HEK293T (cell line): ENCODE measurements around the gene TRIM67.

ENCODE experiments used
- CTCF ChIA-PET: fragments of 350-600 bp; formaldehyde crosslinking; extraction: SDS; loops from one replicate; lab custom pipeline; 2021; ENCODE audit warnings: antibody characterized with exemption, inconsistent platforms; lab: Yijun Ruan, JAX
- POLR2A ChIA-PET: fragments of 350-600 bp; formaldehyde crosslinking; extraction: SDS; loops from one replicate; lab custom pipeline; 2020; ENCODE audit warnings: antibody characterized with exemption, inconsistent platforms; lab: Yijun Ruan, JAX
- DNase-seq: peaks from one replicate; pipeline ENCODE4 v3.0.0; 2012; ENCODE audit warnings: mixed read lengths; ENCODE audit errors: extremely low spot score
- ARNT ChIP-seq: fragments of 450-650 bp; IDR thresholded peaks from 2 replicates; pipeline ENCODE4 v1.6.1; 2017; ENCODE audit warnings: mild to moderate bottlenecking
- BHLHE40 ChIP-seq: fragments of 450-650 bp; IDR thresholded peaks from 2 replicates; pipeline ENCODE4 v1.6.1; 2016; ENCODE audit warnings: mild to moderate bottlenecking, moderate library complexity, borderline replicate concordance
- CTBP1 ChIP-seq: fragments of 450-650 bp; IDR thresholded peaks from 2 replicates; pipeline ENCODE4 v1.6.1; 2016; ENCODE audit warnings: borderline replicate concordance
- ELF4 ChIP-seq: fragments of 450-650 bp; IDR thresholded peaks from 2 replicates; pipeline ENCODE4 v1.6.1; 2017; ENCODE audit warnings: antibody characterized with exemption
- FOXA1 ChIP-seq: fragments of 450-650 bp; IDR thresholded peaks from 2 replicates; pipeline ENCODE4 v1.6.1; 2016; ENCODE audit warnings: mild to moderate bottlenecking
- FOXK2 ChIP-seq: fragments of 450-650 bp; IDR thresholded peaks from 2 replicates; pipeline ENCODE4 v1.6.1; 2016; ENCODE audit warnings: mild to moderate bottlenecking
- FOXM1 ChIP-seq: fragments of 450-650 bp; IDR thresholded peaks from 2 replicates; pipeline ENCODE4 v1.6.1; 2017; ENCODE audit warnings: mild to moderate bottlenecking, borderline replicate concordance
- HDGF ChIP-seq: fragments of 450-650 bp; IDR thresholded peaks from 2 replicates; pipeline ENCODE4 v1.6.1; 2017; ENCODE audit warnings: antibody characterized with exemption, borderline replicate concordance
- L3MBTL2 ChIP-seq: fragments of 450-650 bp; conservative IDR thresholded peaks from 2 replicates; pipeline ENCODE4 v1.6.1; 2016; ENCODE audit warnings: mild to moderate bottlenecking
- LEF1 ChIP-seq: fragments of 450-650 bp; IDR thresholded peaks from 2 replicates; pipeline ENCODE4 v1.6.1; 2017; ENCODE audit warnings: mild to moderate bottlenecking, borderline replicate concordance
- NFRKB ChIP-seq: fragments of 450-650 bp; IDR thresholded peaks from 2 replicates; pipeline ENCODE4 v1.6.1; 2016; ENCODE audit warnings: mild to moderate bottlenecking, moderate library complexity
- PKNOX1 ChIP-seq: fragments of 450-650 bp; IDR thresholded peaks from 2 replicates; pipeline ENCODE4 v1.6.1; 2016
- SP1 ChIP-seq: fragments of 450-650 bp; IDR thresholded peaks from 2 replicates; pipeline ENCODE4 v1.6.1; 2017
- SUZ12 ChIP-seq: fragments of 450-650 bp; IDR thresholded peaks from 2 replicates; pipeline ENCODE4 v1.6.1; 2016; ENCODE audit warnings: mild to moderate bottlenecking
- TARDBP ChIP-seq: fragments of 450-650 bp; IDR thresholded peaks from 2 replicates; pipeline ENCODE4 v1.6.1; 2016
- ZNF384 ChIP-seq: fragments of 450-650 bp; IDR thresholded peaks from 2 replicates; pipeline ENCODE4 v1.6.1; 2016

The TRIM67 gene

DNA sequence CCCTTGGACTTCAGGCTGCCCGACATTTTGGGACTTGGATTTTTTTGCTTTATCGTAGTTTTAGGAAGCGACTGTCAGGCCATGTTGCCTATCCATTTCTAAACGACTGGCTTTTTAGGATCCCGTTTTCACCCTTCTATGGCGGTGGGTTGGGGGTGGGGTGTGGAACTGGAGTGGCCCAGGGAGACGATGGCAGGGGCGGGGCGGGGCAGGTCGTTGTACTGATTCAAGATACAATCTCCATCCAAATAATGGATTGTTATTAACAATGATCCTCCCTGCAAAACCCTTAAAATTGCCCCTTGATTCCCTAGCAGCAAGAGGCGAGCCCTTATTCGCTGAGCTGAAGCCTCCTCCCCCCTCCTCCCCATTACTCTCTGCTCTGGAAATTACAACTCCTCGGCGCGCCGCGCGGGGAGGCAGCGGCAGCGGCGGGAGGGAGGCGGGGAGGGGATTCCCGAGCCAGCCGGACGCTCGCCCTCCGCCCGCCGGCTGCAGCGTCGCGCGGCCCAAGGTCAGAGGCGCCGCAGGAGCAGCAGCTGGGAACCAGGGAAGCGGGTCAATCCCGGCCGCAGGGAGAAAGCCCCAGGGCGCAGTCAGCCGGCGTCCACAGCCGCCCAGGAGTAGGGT lies at the start of gene TRIM67:
TRIM67 (plus strand) TSS at position 392 of the 630 bp plus-strand sequence. CDS start 912 bp downstream, outside the sequence.
- no peak for TF ChIP-seq BHLHE40
- TF ChIP-seq PKNOX1 = no peak
- no peak for TF ChIP-seq FOXK2
- TF ChIP-seq NFRKB = no peak
- TF ChIP-seq HDGF = no peak
- TF ChIP-seq L3MBTL2 = no peak
- no peak for TF ChIP-seq ZNF384
- no peak for TF ChIP-seq SUZ12
- TF ChIP-seq FOXM1 = no peak
- TF ChIP-seq LEF1 = no peak
- TF ChIP-seq ARNT = no peak
- no peak for TF ChIP-seq SP1
- TF ChIP-seq CTBP1 = no peak
- no peak for TF ChIP-seq TARDBP
- no peak for TF ChIP-seq FOXA1
- POLR2A ChIA-PET = interaction anchor here (1.0 kb wide), 1 partner anchor 16 kb away, joined by 3 read pairs; no protein-coding TSS in a partner anchor
- CTCF ChIA-PET = interaction anchor here (0.9 to 1.5 kb wide), 2 partner anchors 10 to 38 kb away, joined by 3 to 6 read pairs; no protein-coding TSS in a partner anchor
- peak; percentile 59 for DNase-seq

- no peak for TF ChIP-seq FOXA1
- no peak for TF ChIP-seq SUZ12
- TF ChIP-seq FOXM1 = no peak
- TF ChIP-seq LEF1 = no peak
- no peak for TF ChIP-seq BHLHE40
- no peak for TF ChIP-seq ELF4
- no peak for TF ChIP-seq PKNOX1
- TF ChIP-seq ARNT = no peak
- no peak for TF ChIP-seq CTBP1
- no peak for TF ChIP-seq ZNF384
- CTCF ChIA-PET = no interaction called here
- no peak for DNase-seq
- POLR2A ChIA-PET = no interaction called here
Observed at GRCh38 chr1:231116738-231117137, 45.1 kb upstream of the TRIM67 start.

DNA sequence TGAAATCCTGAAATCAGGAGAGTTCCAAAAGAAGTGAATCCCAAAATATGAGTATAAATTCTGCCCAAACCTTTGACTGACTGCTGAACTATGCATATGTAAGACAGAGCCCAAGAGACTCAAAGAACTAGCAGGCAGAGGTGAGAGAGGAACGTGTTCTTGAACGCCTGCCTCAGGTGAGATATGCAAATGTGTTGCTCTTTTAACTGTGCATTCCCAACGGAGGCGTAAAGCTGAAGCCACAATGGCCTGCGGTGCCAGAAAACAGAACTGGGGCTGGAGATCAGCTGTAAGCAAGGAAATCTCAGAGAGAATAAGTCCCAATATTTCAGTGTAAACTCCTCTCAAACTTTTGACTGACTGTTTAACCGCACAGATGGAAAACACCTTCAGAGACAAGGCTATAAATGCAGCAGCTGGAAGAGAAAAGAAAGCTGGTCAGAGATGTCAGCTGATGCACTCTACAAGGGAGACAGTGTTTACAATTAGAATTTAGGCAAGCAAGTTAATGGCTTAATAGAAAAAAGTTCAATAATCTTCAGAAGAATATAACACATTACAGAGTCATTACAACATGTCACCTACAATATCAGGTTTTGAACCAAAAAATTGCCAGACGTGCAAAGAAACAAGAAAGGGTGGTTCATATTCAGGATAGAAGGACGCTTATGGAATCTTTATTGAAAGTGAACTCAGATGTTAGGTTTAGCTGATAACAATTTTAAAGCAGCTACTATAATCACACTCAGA lies 43.0 kb upstream of the TRIM67 start:
- ChIA-PET CTCF (no interaction called here), POLR2A (no interaction called here)
- no peak for DNase-seq
- TF ChIP-seq ARNT = no peak
- no peak for TF ChIP-seq L3MBTL2
- TF ChIP-seq FOXA1 = no peak
- TF ChIP-seq TARDBP = no peak
- no peak for TF ChIP-seq SP1
- no peak for TF ChIP-seq HDGF
- TF ChIP-seq SUZ12 = no peak
- no peak for TF ChIP-seq ELF4
- no peak for TF ChIP-seq FOXK2
- no peak for TF ChIP-seq ZNF384
- no peak for TF ChIP-seq FOXM1
- TF ChIP-seq NFRKB = no peak
- TF ChIP-seq BHLHE40 = no peak

DNA sequence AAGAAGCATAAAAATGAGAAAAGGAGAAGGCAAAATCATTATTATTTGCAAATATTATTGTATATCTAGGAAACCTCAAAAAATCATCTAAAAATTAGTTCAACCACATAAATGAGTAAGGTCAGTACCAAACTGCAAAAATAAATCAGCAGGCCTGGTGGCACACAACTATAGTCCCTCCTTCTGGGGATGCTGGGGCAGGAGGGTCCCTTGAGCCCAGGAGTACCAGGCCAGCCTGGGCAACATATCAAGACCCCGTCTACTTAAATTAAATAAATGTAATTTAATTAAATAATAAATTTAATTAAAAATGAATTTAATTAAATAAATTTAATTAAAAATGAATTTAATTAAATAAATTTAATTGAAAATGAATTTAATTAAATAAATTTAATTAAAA lies 40.3 kb upstream of the TRIM67 start:
- TF ChIP-seq TARDBP = no peak
- ChIA-PET CTCF (no interaction called here), POLR2A (no interaction called here)
- no peak for DNase-seq

DNA sequence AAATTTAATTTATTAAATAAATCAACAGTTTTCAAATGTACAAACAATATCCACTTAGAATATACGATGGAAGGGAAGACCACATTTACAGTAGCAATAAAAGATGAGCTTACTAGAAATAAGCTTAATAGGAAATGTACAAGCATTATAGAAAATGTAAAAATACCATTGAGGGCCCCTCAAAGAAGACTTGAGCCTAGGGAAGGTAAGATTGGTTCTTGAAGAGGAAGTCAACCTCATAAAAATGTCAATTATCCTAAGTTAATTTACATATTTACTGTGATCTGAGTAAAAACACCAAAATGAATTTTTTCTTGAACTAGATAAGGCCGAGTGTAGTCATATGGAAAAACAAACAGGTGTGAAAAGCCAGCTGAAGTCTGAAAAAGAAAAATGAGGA lies 39.7 kb upstream of the TRIM67 start:
- DNase-seq = no peak
- CTCF ChIA-PET = interaction anchor here (1.0 kb wide), 1 partner anchor 19 kb away, joined by 3 read pairs; no protein-coding TSS in a partner anchor
- POLR2A ChIA-PET = no interaction called here
- TF ChIP-seq PKNOX1 = peak; percentile 70
- TF ChIP-seq FOXM1 = no peak

DNA sequence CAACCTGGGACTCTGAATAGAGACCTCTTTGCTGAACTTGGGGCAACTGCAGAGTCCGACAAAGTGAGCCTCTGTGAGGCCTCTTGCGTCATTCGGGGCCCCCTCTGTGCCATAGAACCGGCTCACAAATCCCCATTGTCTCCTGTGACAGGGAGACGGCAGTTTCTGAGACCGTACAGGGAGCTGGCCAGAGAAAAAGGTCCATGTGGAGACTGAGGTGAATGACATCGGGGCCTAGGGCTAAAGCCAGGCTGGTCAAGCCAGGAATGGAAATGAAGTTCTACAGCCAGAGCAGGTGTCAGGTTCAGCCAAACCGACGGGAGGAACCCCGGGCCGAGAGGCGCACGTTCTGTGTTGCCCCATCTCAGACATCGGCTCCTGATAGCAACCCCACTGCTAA lies 37.1 kb upstream of the TRIM67 start:
- TF ChIP-seq SUZ12 (no peak), ZNF384 (no peak), BHLHE40 (no peak), ARNT (no peak), LEF1 (no peak), NFRKB (no peak), PKNOX1 (no peak), TARDBP (no peak), ELF4 (no peak), HDGF (no peak), L3MBTL2 (no peak), FOXK2 (no peak), SP1 (no peak), FOXM1 (no peak), FOXA1 (no peak), CTBP1 (no peak)
- ChIA-PET CTCF (interaction anchor here (0.9 kb wide), 1 partner anchor 13 kb away, joined by 9 read pairs; no protein-coding TSS in a partner anchor), POLR2A (no interaction called here)
- DNase-seq = no peak
